Measurements from ENCODE around the gene RANBP3. TPM values are rescaled to one million over a fixed set of nuclear protein-coding genes. Genes with fewer than 3 reads are reported as not detected.
A peak's percentile ranks its signal among the peaks of the same experiment; 100 is the strongest.

The RANBP3 gene
- total RNA-seq, 1 donor from 2014 or later: 92.1 TPM

GRCh38 chr19:5978606-5979552 lies 939 bp upstream of the RANBP3 start:
- Mint-ChIP-seq H3K4me3 (ENCODE audit: unreplicated experiment) (peak overlapping the region; percentile 88), H3K36me3 (ENCODE audit: unreplicated experiment) (no peaks in the 10 kb centered on the region), H3K27ac (ENCODE audit: unreplicated experiment) (no peak overlapping the region), H3K4me1 (ENCODE audit: low read depth, unreplicated experiment) (peaks cover 16% of the 10 kb centered on the region), H3K9me3 (ENCODE audit: unreplicated experiment) (peaks cover 9% of the 10 kb centered on the region), H3K27me3 (ENCODE audit: unreplicated experiment) (peaks cover 2% of the 10 kb centered on the region)
- no peak for TF ChIP-seq CTCF (IDR thresholded peaks at IDR 0.05; ENCODE audit: partially characterized antibody, unreplicated experiment)
- no peak for DNase-seq

- Mint-ChIP-seq H3K27ac (ENCODE audit: unreplicated experiment) (peak overlapping the region; percentile 87), H3K4me3 (ENCODE audit: unreplicated experiment) (peak overlapping the region; percentile 92), H3K36me3 (ENCODE audit: unreplicated experiment) (no peaks in the 10 kb centered on the region), H3K9me3 (ENCODE audit: unreplicated experiment) (peaks cover 9% of the 10 kb centered on the region), H3K27me3 (ENCODE audit: unreplicated experiment) (peaks cover 2% of the 10 kb centered on the region), H3K4me1 (ENCODE audit: low read depth, unreplicated experiment) (peaks cover 22% of the 10 kb centered on the region)
- TF ChIP-seq CTCF (IDR thresholded peaks at IDR 0.05; ENCODE audit: partially characterized antibody, unreplicated experiment): no peak
- no peak for DNase-seq
Measured at GRCh38 chr19:5977222-5977784, 637 bp downstream of the RANBP3 start.

- no peak for DNase-seq
- TF ChIP-seq CTCF (IDR thresholded peaks at IDR 0.05; ENCODE audit: partially characterized antibody, unreplicated experiment): no peak
- Mint-ChIP-seq H3K36me3 (ENCODE audit: unreplicated experiment) (no peaks in the 10 kb centered on the region), H3K4me1 (ENCODE audit: low read depth, unreplicated experiment) (peaks cover 22% of the 10 kb centered on the region), H3K27me3 (ENCODE audit: unreplicated experiment) (peaks cover 2% of the 10 kb centered on the region), H3K27ac (ENCODE audit: unreplicated experiment) (peak overlapping the region; percentile 87), H3K4me3 (ENCODE audit: unreplicated experiment) (peak overlapping the region; percentile 92), H3K9me3 (ENCODE audit: unreplicated experiment) (peaks cover 9% of the 10 kb centered on the region)
Measured at GRCh38 chr19:5976768-5977167, 1.2 kb downstream of the RANBP3 start.

- Mint-ChIP-seq H3K4me3 (ENCODE audit: unreplicated experiment) (peak overlapping the region; percentile 92), H3K4me1 (ENCODE audit: low read depth, unreplicated experiment) (peaks cover 22% of the 10 kb centered on the region), H3K36me3 (ENCODE audit: unreplicated experiment) (no peaks in the 10 kb centered on the region), H3K27me3 (ENCODE audit: unreplicated experiment) (peaks cover 2% of the 10 kb centered on the region), H3K9me3 (ENCODE audit: unreplicated experiment) (peaks cover 9% of the 10 kb centered on the region), H3K27ac (ENCODE audit: unreplicated experiment) (no peak overlapping the region)
- TF ChIP-seq CTCF (IDR thresholded peaks at IDR 0.05; ENCODE audit: partially characterized antibody, unreplicated experiment): no peak
- DNase-seq: no peak
Measured at GRCh38 chr19:5975388-5975728, 2.6 kb downstream of the RANBP3 start.

Measured in glutamatergic neuron (in vitro differentiated cells).